ENCODE data around the gene CD300A. TPM values are rescaled to one million over a fixed set of nuclear protein-coding genes. Genes with fewer than 3 reads are reported as not detected.
"Not testable (repeated sequence)": the region's sequence is repeated elsewhere in the genome, so short reads cannot be mapped to it uniquely, and the experiment has no call there.

Gene CD300A
- total RNA-seq, 2 experiments from 2014 or later = 2.2 to 2.4 TPM

GRCh38 chr17:74513987-74514631 is 47.7 kb downstream of the CD300A start:
- peak; percentile 14 for ATAC-seq
- peaks cover 17% of the 10 kb centered on the region for H3K9me3 Mint-ChIP-seq
- POLR2A ChIA-PET = interaction anchor here (0.7 kb wide), 1 partner anchor 309 kb away, joined by 4 read pairs; no protein-coding TSS in a partner anchor
- peak overlapping the region; percentile 85 for H3K27ac Mint-ChIP-seq
- H3K36me3 Mint-ChIP-seq (ENCODE audit: low read depth) = peaks cover 15% of the 10 kb centered on the region
- intact Hi-C loops (cut with micrococcal nuclease) = no loop called here
- peak overlapping the region; percentile 75 for H3K4me3 Mint-ChIP-seq
- peak; percentile 84 for DNase-seq
- peaks cover 30% of the 10 kb centered on the region for H3K4me1 Mint-ChIP-seq (ENCODE audit: low read depth)
- TF ChIP-seq CTCF (IDR thresholded peaks at IDR 0.05) = no peak
- H3K27me3 Mint-ChIP-seq = peaks cover 24% of the 10 kb centered on the region
- CTCF ChIA-PET = interaction anchor here (1.6 kb wide), 1 partner anchor 76 kb away, joined by 5 read pairs; no protein-coding TSS in a partner anchor

GRCh38 chr17:74514632-74515334 is 48.3 kb downstream of the CD300A start:
- ChIA-PET POLR2A (no interaction called here), CTCF (interaction anchor here (1.2 kb wide), 1 partner anchor 21 kb away, joined by 3 read pairs; no protein-coding TSS in a partner anchor)
- TF ChIP-seq CTCF (IDR thresholded peaks at IDR 0.05) = no peak
- ATAC-seq (peak; percentile 7), DNase-seq (peak; percentile 83)
- Mint-ChIP-seq H3K27ac (peak overlapping the region; percentile 85), H3K9me3 (peaks cover 19% of the 10 kb centered on the region), H3K36me3 (ENCODE audit: low read depth) (peaks cover 15% of the 10 kb centered on the region), H3K4me1 (ENCODE audit: low read depth) (peaks cover 31% of the 10 kb centered on the region), H3K4me3 (peak overlapping the region; percentile 75), H3K27me3 (peaks cover 24% of the 10 kb centered on the region)
- intact Hi-C loops (cut with micrococcal nuclease) = no loop called here

GRCh38 chr17:74515941-74516340 is 49.5 kb downstream of the CD300A start:
- TF ChIP-seq CTCF (IDR thresholded peaks at IDR 0.05) = no peak
- Mint-ChIP-seq H3K27me3 (peaks cover 27% of the 10 kb centered on the region), H3K9me3 (peaks cover 21% of the 10 kb centered on the region), H3K4me3 (no peak overlapping the region), H3K27ac (no peak overlapping the region), H3K4me1 (ENCODE audit: low read depth) (peaks cover 39% of the 10 kb centered on the region), H3K36me3 (ENCODE audit: low read depth) (peaks cover 15% of the 10 kb centered on the region)
- CTCF ChIA-PET = interaction anchor here (1.2 kb wide), 1 partner anchor 22 kb away, joined by 3 read pairs; no protein-coding TSS in a partner anchor
- POLR2A ChIA-PET = no interaction called here
- intact Hi-C loops (cut with micrococcal nuclease) = no loop called here
- no peak for DNase-seq
- no peak for ATAC-seq

- Mint-ChIP-seq H3K4me3 (no peak overlapping the region), H3K27ac (no peak overlapping the region), H3K9me3 (peaks cover 21% of the 10 kb centered on the region), H3K36me3 (ENCODE audit: low read depth) (peaks cover 15% of the 10 kb centered on the region), H3K4me1 (ENCODE audit: low read depth) (peaks cover 39% of the 10 kb centered on the region), H3K27me3 (peaks cover 31% of the 10 kb centered on the region)
- ChIA-PET CTCF (no interaction called here), POLR2A (no interaction called here)
- no peak for TF ChIP-seq CTCF (IDR thresholded peaks at IDR 0.05)
- ATAC-seq (no peak), DNase-seq (no peak)
- intact Hi-C loops (cut with micrococcal nuclease) = no loop called here
Measured at GRCh38 chr17:74516561-74517328, 50.3 kb downstream of the CD300A start.

- peaks cover 26% of the 10 kb centered on the region for H3K9me3 Mint-ChIP-seq
- H3K4me1 Mint-ChIP-seq (ENCODE audit: low read depth) = peaks cover 23% of the 10 kb centered on the region
- DNase-seq; POLR2A ChIA-PET; H3K27ac Mint-ChIP-seq; H3K4me3 Mint-ChIP-seq; ATAC-seq; intact Hi-C loops (cut with micrococcal nuclease): not testable (repeated sequence)
- CTCF ChIA-PET = interaction anchor here (0.8 to 1.5 kb wide), 3 partner anchors 81 to 151 kb away, joined by 3 to 4 read pairs (median 4); no protein-coding TSS in a partner anchor
- peaks cover 13% of the 10 kb centered on the region for H3K36me3 Mint-ChIP-seq (ENCODE audit: low read depth)
- H3K27me3 Mint-ChIP-seq = peaks cover 33% of the 10 kb centered on the region
Measured at GRCh38 chr17:74518413-74518981, 52.1 kb downstream of the CD300A start.

Data from activated CD8-positive, alpha-beta T cell treated with anti-CD3 and anti-CD28 coated beads for 36 hours (primary cell).